Ectodermal cell (in vitro differentiated cells): Measurements from ENCODE around the gene ZBTB42.

ENCODE experiments used
- H3K27ac ChIP-seq: 2 replicates; pipeline ENCODE4 v1.7.0; 2013; ENCODE audit warnings: mild to moderate bottlenecking, low read depth, low read length; ENCODE audit not compliant: insufficient read depth, poor library complexity, severe bottlenecking
- H3K27me3 ChIP-seq: 2 replicates; pipeline ENCODE4 v1.7.0; 2013; ENCODE audit warnings: mild to moderate bottlenecking, low read length; ENCODE audit not compliant: insufficient read depth, control insufficient read depth, poor library complexity, severe bottlenecking
- H3K36me3 ChIP-seq: one replicate; pipeline ENCODE4 v1.7.0; 2013; ENCODE audit warnings: low read length; ENCODE audit not compliant: control insufficient read depth, insufficient read depth
- H3K4me1 ChIP-seq: one replicate; pipeline ENCODE4 v1.7.0; 2013; ENCODE audit warnings: low read length; ENCODE audit not compliant: control insufficient read depth, insufficient read depth
- H3K4me3 ChIP-seq: 2 replicates; pipeline ENCODE4 v1.7.0; 2013; ENCODE audit warnings: low read depth, low read length, control low read depth; ENCODE audit not compliant: insufficient read depth
- H3K9me3 ChIP-seq: 2 replicates; pipeline ENCODE4 v1.7.0; 2013; ENCODE audit warnings: mild to moderate bottlenecking, low read length, moderate library complexity; ENCODE audit not compliant: control insufficient read depth
- WGBS, 2 experiments: methylation state at CpG; one replicate each; pipeline ENCODE4 v1.1.7; 2013; ENCODE audit warnings: missing lambda C conversion rate in 2 of 2; 5-methylcytosine and 5-hydroxymethylcytosine counted together

ZBTB42 gene

DNA sequence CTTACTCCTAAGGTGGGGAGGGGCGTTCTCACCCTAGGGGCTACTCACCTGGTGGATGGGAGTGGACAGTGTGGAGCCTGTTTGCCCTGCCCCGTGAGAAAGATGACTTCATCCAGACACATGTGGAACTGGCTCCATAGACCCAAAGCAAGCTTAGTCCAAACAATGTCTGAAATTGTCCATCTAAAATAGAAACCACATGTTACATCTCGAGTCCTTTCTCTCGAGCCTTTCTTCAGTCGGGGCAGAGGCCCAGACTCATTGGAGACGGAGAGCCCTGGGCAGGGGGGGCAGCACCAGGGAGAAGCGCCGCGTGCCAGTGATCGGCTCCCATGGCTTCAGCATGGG is 43.7 kb upstream of the ZBTB42 start:
- H3K9me3 ChIP-seq: no peaks in the 10 kb centered on the region
- peaks cover 36% of the 10 kb centered on the region for H3K36me3 ChIP-seq
- no peak overlapping the region for H3K4me3 ChIP-seq
- H3K27ac ChIP-seq: no peak overlapping the region
- no peaks in the 10 kb centered on the region for H3K27me3 ChIP-seq
- peaks cover 6% of the 10 kb centered on the region for H3K4me1 ChIP-seq
- 95 to 97% methylated on average over 10 of the region's 10 CpGs for WGBS, 2 experiments

DNA sequence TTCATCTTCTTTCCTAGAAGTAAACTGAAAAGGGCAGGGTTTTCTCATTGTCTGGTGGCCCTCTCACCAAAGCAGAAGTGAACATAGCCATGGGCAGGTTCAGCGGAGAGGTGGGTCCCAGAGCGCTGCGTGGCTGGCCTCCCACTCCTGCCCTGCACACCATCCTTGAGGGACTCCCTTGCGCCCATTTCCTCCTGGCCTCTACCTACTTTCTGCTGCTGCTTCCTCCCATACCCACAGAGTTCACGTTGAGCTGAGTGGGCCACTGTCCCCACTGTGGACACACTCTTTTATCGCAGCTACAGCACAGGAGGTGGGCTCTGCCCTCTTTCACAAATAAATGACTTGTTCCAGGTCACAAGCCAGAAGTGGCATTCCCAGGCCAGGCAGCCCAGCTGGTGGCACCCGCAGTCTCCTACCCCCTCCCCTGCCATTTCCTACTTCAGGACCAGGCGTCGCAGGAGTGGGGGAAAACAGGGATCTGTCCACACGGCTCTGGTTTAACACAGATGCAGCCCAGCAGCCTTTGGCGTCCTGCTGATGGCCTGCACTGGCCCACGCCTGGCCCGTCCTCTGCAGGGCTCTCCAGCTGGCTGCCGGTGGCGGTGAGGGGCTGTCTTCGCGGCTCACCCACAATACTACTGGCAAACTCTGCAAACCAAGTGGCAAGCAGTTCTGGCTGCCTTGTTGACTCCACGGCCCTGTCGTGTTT is 43.1 kb upstream of the ZBTB42 start:
- no peak overlapping the region for H3K4me3 ChIP-seq
- H3K4me1 ChIP-seq: peaks cover 6% of the 10 kb centered on the region
- H3K27ac ChIP-seq: no peak overlapping the region
- peaks cover 40% of the 10 kb centered on the region for H3K36me3 ChIP-seq
- no peaks in the 10 kb centered on the region for H3K27me3 ChIP-seq
- H3K9me3 ChIP-seq: no peaks in the 10 kb centered on the region
- 94 to 95% methylated on average over 19 of the region's 19 CpGs for WGBS, 2 experiments

DNA sequence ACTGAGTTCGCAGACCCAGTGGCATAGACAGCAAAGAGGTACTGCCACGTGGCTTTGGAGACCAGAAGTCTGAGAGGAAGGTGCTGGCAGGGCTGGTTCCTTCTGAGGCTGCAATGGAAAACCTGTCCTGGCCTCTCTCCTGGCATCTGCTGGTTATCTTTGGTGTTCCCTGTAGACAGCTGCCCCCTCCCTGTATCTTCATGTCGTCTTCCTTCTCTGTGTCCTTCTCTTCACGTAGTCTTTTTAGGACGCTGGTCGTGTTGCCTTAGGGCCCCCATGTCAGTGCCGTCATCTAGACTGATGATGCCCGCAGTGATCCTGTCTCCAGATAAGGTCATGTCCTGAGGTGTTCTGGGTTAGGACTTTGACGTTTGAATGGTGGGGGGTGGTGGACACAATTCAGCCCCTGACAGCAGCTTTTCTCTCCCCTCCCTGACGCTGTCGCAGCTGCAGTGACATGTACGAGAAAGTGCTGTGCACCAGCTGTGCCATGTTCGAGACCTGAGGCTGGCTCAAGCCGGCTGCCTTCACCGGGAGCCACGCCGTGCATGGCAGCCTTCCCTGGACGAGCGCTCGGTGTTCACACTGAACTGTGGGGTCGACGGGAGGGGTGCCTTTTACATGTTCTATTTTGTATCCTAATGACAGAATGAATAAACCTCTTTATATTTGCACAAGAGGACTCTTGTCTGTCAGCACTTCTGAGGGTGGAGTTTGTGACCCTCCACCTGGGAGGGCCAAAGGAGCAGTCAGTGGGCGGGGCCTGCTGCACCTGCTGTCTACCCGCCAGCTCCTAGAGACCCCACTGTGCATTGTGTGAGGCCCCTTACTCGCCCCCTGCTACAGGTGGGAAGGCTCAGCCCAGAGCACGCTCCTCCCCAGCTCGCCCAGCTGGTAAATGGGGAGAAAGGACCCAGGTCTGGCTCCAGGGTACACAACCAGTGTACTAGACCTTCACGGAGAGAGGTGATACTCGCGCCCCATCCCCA is 41.6 kb upstream of the ZBTB42 start:
- no peak overlapping the region for H3K27ac ChIP-seq
- no peaks in the 10 kb centered on the region for H3K9me3 ChIP-seq
- H3K4me3 ChIP-seq: no peak overlapping the region
- H3K4me1 ChIP-seq: peaks cover 2% of the 10 kb centered on the region
- peaks cover 40% of the 10 kb centered on the region for H3K36me3 ChIP-seq
- no peaks in the 10 kb centered on the region for H3K27me3 ChIP-seq
- WGBS, 2 experiments: 92 to 93% methylated on average over 28 to 30 of the region's 30 CpGs

DNA sequence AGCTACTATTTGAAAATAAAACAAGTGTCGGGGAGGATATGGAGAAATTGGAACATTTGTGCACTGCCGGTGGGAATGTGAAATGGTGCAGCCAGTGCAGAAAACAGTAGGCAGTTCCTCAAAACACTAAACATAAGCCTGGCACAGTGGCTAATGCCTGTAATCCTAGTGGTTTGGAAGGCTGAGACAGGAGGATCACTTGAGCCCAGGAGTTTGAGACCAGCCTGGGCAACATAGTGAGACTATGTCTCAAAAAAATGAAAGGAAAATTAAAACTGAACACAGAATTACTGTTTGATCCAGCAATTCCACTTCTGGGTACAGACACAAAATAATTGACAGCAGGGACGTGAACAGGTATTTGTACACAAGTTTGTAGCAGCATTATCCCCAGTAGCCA is 35.4 kb upstream of the ZBTB42 start:
- no peak overlapping the region for H3K27ac ChIP-seq
- WGBS, 2 experiments: 93 to 99% methylated on average over 3 of the region's 3 CpGs
- no peak overlapping the region for H3K4me3 ChIP-seq
- no peaks in the 10 kb centered on the region for H3K27me3 ChIP-seq
- peaks cover 3% of the 10 kb centered on the region for H3K36me3 ChIP-seq
- H3K4me1 ChIP-seq: no peaks in the 10 kb centered on the region
- H3K9me3 ChIP-seq: no peaks in the 10 kb centered on the region

DNA sequence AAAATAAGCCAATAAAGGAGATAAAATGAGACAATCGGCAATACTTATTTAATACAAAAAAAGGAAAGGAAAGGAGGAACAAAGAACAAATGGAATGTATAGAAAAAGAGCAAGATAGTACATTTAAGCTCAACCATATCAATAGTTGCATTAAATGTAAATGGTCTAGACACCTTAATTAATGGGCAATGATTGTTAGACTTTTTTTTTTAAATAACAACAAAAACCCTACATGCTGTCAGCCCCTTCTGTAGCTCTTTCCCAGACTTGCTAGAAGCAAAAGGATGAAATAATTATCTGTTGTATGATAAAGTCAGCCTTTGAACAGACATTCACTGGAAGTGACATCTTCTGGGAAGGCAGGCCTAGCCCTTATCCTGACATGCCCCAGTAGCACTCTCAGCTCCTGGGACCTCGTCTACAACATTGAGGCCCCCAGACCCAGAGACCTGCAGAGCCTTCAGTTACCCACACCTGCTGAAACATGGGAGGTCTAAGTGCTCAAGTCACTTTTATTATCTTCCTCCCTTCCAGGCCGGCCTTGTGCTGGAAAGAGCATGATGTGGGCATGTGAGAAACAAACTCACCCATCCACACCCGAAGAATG is 34.5 kb upstream of the ZBTB42 start:
- H3K9me3 ChIP-seq: no peaks in the 10 kb centered on the region
- H3K4me3 ChIP-seq: no peak overlapping the region
- no peaks in the 10 kb centered on the region for H3K4me1 ChIP-seq
- WGBS, 2 experiments: 91 to 95% methylated on average over 3 to 4 of the region's 4 CpGs
- no peaks in the 10 kb centered on the region for H3K27me3 ChIP-seq
- H3K27ac ChIP-seq: no peak overlapping the region
- H3K36me3 ChIP-seq: peaks cover 12% of the 10 kb centered on the region

DNA sequence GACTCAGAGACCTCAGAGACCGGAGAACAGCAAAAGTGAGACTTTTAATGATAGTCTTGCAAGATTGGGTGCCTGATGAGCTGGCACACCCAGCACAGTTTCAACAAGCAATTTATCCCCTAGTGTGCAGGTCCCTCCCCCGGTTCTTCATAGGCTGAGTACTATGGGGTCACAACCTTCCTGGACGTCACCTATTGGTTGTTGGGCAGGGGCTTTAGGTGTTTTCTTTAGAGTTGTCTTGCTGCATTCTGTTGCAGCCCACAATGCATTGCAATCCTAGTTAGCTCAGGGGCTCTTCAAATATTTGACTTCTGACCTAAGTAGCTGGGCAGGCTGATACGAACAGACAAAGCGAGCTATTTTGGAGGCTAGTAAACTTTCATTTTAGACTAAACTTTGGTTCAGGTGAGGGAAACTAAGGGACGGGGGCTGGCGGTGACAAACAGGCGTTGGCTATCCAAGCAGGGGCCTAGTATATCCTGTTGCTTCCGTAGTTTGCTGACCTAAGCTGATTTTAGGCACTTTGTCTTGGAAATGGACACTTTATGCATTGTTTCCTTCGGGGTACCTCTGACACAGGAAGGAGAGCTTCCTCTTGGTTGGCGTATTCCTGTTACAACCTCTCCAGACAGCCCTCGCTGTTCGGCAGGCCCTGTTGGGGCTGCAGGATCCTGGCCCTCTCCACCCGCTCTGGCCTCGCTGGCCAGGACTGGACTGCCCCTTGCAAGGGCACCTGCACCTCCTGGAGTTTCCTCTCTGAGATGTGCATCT is 33.9 kb upstream of the ZBTB42 start:
- Histone ChIP-seq H3K27me3 (no peaks in the 10 kb centered on the region), H3K4me3 (no peak overlapping the region), H3K9me3 (no peaks in the 10 kb centered on the region), H3K36me3 (peaks cover 19% of the 10 kb centered on the region), H3K4me1 (no peaks in the 10 kb centered on the region), H3K27ac (no peak overlapping the region)
- 94 to 95% methylated on average over 14 to 15 of the region's 15 CpGs for WGBS, 2 experiments

DNA sequence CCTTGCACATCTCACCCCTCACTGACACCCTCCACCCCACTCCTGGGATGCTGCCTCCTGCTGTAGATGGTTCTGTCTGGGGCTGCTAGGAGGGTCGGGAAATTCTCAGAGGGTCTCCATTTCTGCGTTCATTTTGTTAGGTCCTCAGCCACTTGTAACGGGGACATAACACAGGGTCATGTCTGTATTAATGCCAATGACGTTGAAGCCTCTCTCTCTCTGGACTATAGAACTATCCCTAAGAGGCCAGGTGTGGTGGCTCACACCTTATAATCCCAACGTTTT is 33.3 kb upstream of the ZBTB42 start:
- Histone ChIP-seq H3K36me3 (peaks cover 18% of the 10 kb centered on the region), H3K4me1 (no peaks in the 10 kb centered on the region), H3K27me3 (no peaks in the 10 kb centered on the region), H3K27ac (no peak overlapping the region), H3K9me3 (no peaks in the 10 kb centered on the region), H3K4me3 (no peak overlapping the region)
- 89 to 90% methylated on average over 5 of the region's 5 CpGs for WGBS, 2 experiments

DNA sequence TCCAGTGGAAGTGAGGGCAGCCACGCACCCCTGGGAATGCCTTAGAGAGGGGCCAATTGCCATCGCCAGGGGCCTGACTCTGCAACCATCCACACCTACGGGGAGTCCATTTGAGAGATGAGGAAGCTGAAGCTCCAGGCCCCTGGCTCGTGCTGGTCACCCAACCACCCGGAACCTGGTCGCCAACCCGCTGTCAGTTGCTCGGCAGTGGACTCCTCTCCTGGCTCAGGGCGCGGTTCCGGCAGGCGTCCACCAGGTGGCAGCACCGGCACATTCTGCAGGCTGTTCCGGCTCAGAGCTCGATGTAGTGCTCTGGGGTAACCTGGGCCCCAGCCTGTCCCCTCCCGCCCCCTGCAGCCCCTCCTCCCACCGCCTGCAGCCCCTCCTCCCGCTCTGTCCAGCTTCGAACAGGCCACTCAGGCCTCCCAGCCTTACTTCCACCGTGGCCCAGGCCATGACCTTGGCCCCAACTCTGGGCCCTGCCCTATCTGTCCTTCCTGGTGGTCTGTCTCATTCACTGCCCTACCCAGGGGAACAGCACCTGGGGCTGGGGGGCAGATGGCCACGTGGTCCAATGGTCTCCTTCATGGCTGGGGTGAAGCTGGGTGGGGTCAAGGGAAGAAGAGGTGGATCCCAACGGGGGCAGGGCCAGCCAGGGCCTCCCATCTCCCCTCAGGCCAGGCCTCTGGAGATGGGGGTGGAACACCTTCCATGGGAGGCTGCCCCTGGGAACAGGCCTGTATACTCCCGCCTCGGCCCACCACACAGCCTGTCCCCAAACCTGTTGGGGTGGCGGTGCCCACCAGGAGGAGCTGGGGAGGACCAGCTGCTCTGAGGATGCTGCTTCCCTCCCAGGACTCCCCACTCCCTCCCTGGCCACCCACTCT is 32.2 kb upstream of the ZBTB42 start:
- Histone ChIP-seq H3K27ac (no peak overlapping the region), H3K27me3 (no peaks in the 10 kb centered on the region), H3K4me1 (no peaks in the 10 kb centered on the region), H3K9me3 (no peaks in the 10 kb centered on the region), H3K4me3 (no peak overlapping the region), H3K36me3 (peaks cover 23% of the 10 kb centered on the region)
- WGBS, 2 experiments: 22% methylated on average over 25 of the region's 25 CpGs

DNA sequence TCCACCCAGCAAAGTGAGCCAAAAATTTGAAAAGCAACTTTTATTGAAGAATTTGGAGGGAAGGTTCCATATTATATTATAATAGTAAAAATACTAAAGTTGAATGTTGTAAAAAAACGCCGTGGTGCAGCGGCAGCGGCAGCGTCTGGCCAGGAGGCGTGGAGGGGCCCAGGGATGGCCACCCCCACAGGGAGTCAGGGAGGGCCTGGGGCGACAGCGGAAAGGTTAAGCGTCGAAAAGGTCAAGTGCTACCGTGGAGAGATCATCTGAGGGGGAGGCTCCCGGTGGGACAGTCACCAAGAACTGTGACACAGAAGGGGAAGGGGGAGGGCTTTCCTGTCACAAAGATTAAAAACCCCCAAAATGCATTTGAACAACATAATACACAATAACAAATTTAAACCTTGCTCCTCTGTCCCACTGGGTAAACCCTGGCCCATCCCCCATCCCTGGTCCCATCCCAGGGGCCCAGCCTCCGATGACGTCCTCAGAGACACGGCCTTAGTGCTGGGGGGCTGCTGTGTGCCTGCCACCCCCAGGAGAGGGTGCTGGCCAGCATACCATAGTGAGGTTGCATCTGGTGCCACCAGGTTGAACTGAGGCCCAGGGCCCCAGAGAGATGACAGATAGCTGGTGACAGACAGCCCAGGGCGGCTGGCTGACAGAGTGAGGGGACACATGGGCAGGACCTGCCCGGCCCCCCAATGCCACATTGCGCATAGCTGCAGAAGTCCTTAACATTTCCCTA is 31.4 kb upstream of the ZBTB42 start:
- Histone ChIP-seq H3K9me3 (no peaks in the 10 kb centered on the region), H3K4me1 (no peaks in the 10 kb centered on the region), H3K27ac (no peak overlapping the region), H3K4me3 (no peak overlapping the region), H3K36me3 (peaks cover 23% of the 10 kb centered on the region), H3K27me3 (no peaks in the 10 kb centered on the region)
- WGBS, 2 experiments: 88 to 90% methylated on average over 18 of the region's 18 CpGs
